GM12865 (cell line): ENCODE measurements around the gene PROS1.

Experiments
- DNase-seq: peaks from one replicate; pipeline ENCODE4 v3.0.0; 2010; ENCODE audit warnings: low read depth
- H3K4me3 ChIP-seq: 2 replicates; pipeline ENCODE4 v1.5.1; 2011; ENCODE audit warnings: mild to moderate bottlenecking, low read depth, low read length, control low read depth
- TF ChIP-seq, protein P1 (sequence below): IDR thresholded peaks from 2 replicates; pipeline ENCODE4 v1.5.1; 2011; ENCODE audit warnings: low read length, control low read depth, low read depth, inconsistent platforms; ENCODE audit not compliant: insufficient read depth; ENCODE audit errors: missing control alignments

PROS1 gene

DNA sequence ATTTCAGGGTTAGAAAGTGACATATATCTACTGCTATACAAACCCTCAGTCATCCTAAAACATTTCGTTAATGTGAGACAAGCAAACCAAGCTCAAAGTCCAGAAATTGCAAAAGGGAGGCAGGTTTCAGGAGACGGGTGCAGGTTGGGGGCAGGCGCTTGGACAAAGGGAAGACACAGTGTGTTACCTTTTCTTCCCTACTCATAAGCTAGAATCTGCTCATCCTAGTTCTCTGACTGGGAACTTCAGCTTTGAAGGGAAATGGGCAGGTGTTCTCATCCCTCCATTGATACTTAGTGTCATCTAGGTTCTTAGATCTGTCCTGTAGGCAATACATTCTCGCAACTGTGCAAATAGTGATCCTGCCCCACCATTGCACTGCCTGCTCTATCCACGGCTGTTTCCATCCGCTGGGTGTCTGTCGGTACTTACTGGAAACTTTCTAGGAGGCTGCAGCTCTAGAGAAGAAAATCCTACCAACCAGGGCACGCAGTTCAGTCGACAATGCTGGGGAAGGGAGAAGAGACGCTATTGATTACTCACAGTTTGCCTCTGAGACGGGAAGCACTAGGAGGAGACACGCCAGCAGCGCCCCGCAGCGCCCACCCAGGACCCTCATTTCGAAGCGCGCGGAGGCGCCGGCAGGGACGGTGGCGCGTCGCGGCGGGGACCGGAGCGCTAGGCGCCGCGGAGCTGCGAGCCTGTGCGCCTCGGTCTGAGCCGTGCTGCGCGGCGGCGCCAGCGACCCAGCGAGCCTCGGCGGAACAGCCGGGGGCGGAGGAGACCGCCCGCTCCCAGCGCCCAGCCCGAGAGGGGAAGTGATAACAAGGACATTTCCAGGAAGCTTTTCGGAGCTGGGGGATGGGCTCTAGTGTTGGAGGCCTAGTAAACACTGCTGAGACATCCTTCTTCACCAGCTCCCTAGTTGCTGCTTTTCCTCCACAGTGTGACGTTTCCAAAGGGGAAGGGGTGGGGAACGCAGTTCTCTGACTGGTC, at the start of gene PROS1:
Gene PROS1 (minus strand): TSS at position 766 of the 996 bp plus-strand sequence. CDS start 147 bp downstream, at position 619.
- peak; percentile 50 for DNase-seq
- TF ChIP-seq, protein P1, sequence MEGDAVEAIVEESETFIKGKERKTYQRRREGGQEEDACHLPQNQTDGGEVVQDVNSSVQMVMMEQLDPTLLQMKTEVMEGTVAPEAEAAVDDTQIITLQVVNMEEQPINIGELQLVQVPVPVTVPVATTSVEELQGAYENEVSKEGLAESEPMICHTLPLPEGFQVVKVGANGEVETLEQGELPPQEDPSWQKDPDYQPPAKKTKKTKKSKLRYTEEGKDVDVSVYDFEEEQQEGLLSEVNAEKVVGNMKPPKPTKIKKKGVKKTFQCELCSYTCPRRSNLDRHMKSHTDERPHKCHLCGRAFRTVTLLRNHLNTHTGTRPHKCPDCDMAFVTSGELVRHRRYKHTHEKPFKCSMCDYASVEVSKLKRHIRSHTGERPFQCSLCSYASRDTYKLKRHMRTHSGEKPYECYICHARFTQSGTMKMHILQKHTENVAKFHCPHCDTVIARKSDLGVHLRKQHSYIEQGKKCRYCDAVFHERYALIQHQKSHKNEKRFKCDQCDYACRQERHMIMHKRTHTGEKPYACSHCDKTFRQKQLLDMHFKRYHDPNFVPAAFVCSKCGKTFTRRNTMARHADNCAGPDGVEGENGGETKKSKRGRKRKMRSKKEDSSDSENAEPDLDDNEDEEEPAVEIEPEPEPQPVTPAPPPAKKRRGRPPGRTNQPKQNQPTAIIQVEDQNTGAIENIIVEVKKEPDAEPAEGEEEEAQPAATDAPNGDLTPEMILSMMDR: no peak
- peak within 1 kb of the TSS; percentile 56 for H3K4me3 ChIP-seq

DNA sequence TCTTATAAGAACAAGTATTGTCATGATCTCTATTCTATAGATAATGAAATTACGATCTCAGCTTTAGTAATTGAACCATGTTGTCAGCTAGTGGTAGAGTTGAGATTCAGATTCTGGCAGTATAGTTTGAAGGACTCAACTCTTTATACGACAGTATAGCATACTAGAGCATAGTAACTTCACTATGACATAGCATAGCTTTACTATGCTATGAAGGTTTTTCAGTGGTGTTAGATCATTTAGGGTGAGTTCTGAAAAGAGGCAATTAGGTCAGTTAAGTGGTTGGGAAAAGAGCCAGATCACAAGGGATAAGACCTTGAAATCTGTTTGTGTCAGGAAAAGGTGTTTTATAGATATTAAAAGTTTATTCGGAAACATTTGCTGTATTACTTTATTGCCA, 46.6 kb upstream of the PROS1 start:
- DNase-seq: no peak
- TF ChIP-seq, protein P1: no peak
- H3K4me3 ChIP-seq: no peak overlapping the region

DNA sequence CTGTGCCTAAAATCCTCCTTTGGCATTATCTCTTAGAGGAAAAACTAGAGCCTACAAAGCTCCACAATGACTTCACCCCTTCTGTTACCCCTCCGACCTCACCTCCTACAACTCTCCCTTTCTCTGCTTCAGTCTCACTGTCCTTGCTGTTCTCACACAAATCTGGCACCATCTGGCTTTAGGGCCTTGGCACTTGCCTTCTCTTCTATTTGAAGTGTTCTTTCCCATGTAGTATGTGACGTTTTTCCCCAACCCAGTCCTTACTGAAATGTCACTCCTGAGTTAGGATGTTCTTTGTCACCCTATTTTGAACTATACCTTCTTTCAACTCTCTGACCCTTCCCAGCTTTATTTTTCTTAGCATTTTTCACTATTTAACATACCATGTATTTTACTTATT, 46.0 kb upstream of the PROS1 start:
- no peak overlapping the region for H3K4me3 ChIP-seq
- DNase-seq: no peak
- TF ChIP-seq, protein P1: no peak

DNA sequence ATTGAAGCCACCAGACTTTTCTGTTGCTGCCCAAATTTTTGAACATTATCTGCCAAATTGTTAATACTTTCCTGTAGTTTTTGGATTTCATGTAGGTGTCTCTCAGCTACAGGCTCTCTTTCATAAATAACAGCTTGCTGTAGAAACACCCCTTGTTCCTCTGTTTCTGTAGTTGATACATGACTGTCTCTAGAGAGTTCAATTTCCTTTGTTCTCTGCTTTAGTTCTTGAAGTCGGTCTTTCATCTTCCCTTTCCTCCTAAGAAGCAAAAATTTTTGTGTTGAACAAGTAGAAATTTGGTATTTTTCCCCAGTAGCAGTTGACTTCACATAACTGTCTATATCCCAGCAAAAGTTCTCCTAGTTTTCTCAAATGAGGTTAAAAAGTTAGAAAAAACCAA, 41.3 kb upstream of the PROS1 start:
- no peak overlapping the region for H3K4me3 ChIP-seq
- TF ChIP-seq, protein P1: no peak
- DNase-seq: no peak

DNA sequence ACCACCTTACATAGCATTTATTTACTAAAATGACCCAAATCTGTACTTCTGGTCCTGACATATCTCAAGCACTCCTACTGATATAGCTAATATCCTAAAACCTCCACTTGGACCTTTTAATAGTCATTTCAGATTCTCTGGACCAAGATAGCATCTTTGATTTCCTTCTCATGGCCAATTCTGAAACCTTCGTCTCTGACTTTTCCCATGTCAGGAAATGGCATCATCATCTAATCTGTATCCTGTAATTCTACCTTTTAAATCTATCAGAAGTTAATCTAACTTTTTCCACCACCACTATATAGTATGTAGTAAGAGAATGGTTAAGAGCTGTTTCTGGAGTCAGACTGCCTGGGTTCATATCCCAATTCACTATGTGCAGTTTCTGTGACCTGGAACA, 38.5 kb upstream of the PROS1 start:
- DNase-seq: no peak
- TF ChIP-seq, protein P1: no peak
- H3K4me3 ChIP-seq: no peak overlapping the region

GRCh38 chr3:94011233-94011711, 37.6 kb upstream of the PROS1 start:
- DNase-seq: no peak
- TF ChIP-seq, protein P1: no peak
- no peak overlapping the region for H3K4me3 ChIP-seq
